ENCODE measurements around the gene FGF19. TPM values are rescaled to one million over a fixed set of nuclear protein-coding genes. Genes with fewer than 3 reads are reported as not detected.

Gene FGF19
- total RNA-seq, 2 donors from 2014 or later, result not detected

- DNase-seq (ENCODE audit: low spot score), result peak; percentile 71
- intact Hi-C loops (cut with DNase I), result loop anchor here in 1 of 2 donors (2.0 kb wide), 1 partner anchor 544 kb away; no protein-coding TSS in a partner anchor
Measured at GRCh38 chr11:69650832-69651344, 52.9 kb downstream of the FGF19 start.

GRCh38 chr11:69650081-69650831 lies 53.6 kb downstream of the FGF19 start:
- intact Hi-C loops (cut with DNase I), result loop anchor here in 1 of 2 donors (2.0 kb wide), 1 partner anchor 543 kb away; no protein-coding TSS in a partner anchor
- DNase-seq (ENCODE audit: low spot score), result peak; percentile 70

- intact Hi-C loops (cut with DNase I), result no loop called here
- DNase-seq (ENCODE audit: low spot score), result peak; percentile 64
Measured at GRCh38 chr11:69649576-69649900, 54.3 kb downstream of the FGF19 start.

- intact Hi-C loops (cut with DNase I), result no loop called here
- DNase-seq (ENCODE audit: low spot score), result peak; percentile 70
Measured at GRCh38 chr11:69648679-69649575, 54.9 kb downstream of the FGF19 start.

Other genes with a start within 250 kb of the FGF19 start
- gene LINC01488, start 222.4 kb downstream of the FGF19 start, total RNA-seq, result not detected
- gene CCND1, start 62.9 kb downstream of the FGF19 start, total RNA-seq, result 100 to 1,000 TPM in 1 of 2 donors, 10 to 100 TPM in 1; 65.8 to 100 TPM
- 10 to 100 TPM; 17.2 to 18.5 TPM for gene LTO1, start 28.7 kb downstream of the FGF19 start, total RNA-seq
- not detected for gene FGF4, start 71.3 kb upstream of the FGF19 start, total RNA-seq
- gene FGF3, start 115.4 kb upstream of the FGF19 start, total RNA-seq, result not detected

All from posterior vena cava (tissue), 2 donors.